Osteocyte (in vitro differentiated cells): Measurements from ENCODE around the gene DMD. TPM values are rescaled to one million over a fixed set of nuclear protein-coding genes. Genes with fewer than 3 reads are reported as not detected.

Source experiments
- DNase-seq: peaks from one replicate; pipeline ENCODE4 v3.0.0; 2021; ENCODE audit warnings: mixed read lengths; ENCODE audit not compliant: unreplicated experiment; ENCODE audit errors: extremely low spot score
- H3K27ac Mint-ChIP-seq: one replicate; pipeline ENCODE4 v1.8.0; 2021; ENCODE audit warnings: mild to moderate bottlenecking, mixed read lengths; ENCODE audit not compliant: unreplicated experiment
- H3K27me3 Mint-ChIP-seq: one replicate; pipeline ENCODE4 v1.8.0; 2021; ENCODE audit warnings: mixed read lengths; ENCODE audit not compliant: unreplicated experiment
- H3K36me3 Mint-ChIP-seq: one replicate; pipeline ENCODE4 v1.8.0; 2021; ENCODE audit warnings: mixed read lengths; ENCODE audit not compliant: unreplicated experiment
- H3K4me1 Mint-ChIP-seq: one replicate; pipeline ENCODE4 v1.8.0; 2021; ENCODE audit warnings: mixed read lengths; ENCODE audit not compliant: unreplicated experiment
- H3K4me3 Mint-ChIP-seq: one replicate; pipeline ENCODE4 v1.8.0; 2021; ENCODE audit warnings: mild to moderate bottlenecking, moderate library complexity, mixed read lengths; ENCODE audit not compliant: unreplicated experiment
- H3K9me3 Mint-ChIP-seq: one replicate; pipeline ENCODE4 v1.8.0; 2021; ENCODE audit warnings: mixed read lengths; ENCODE audit not compliant: unreplicated experiment
- total RNA-seq: library from RNA; stranded (reverse); gene quantifications from 2 replicates; pipeline ENCODE4 v1.2.1, GENCODE V29; 2021
- TF ChIP-seq, protein P1 (sequence below): fragments of 200-600 bp; sonication (generic); IDR thresholded peaks from 2 replicates; pipeline ENCODE4 v1.5.0; 2021; ENCODE audit warnings: antibody characterized with exemption, mild to moderate bottlenecking, moderate library complexity

Gene DMD
- total RNA-seq, 1 donor from 2014 or later: 317 TPM

DNA sequence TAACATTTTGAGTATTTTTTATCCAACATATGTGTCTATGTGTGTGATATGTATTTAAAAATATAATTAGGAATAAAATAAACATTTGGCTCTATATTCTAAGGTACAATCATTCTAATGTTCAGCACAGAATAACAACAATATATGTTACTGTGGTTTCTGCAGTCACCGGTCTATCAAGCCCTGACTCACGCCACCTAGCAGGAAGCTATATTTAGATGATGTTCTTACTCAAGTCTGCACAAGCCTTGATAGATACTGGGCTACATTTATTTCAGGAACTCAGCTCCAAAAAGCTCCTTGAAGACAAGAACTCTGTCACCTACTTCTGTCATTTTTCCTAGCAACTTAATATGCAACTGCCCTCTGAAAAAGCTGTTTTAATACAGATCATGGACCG lies 1987.5 kb downstream of the DMD start:
- no peak overlapping the region for H3K4me3 Mint-ChIP-seq
- TF ChIP-seq, protein P1, sequence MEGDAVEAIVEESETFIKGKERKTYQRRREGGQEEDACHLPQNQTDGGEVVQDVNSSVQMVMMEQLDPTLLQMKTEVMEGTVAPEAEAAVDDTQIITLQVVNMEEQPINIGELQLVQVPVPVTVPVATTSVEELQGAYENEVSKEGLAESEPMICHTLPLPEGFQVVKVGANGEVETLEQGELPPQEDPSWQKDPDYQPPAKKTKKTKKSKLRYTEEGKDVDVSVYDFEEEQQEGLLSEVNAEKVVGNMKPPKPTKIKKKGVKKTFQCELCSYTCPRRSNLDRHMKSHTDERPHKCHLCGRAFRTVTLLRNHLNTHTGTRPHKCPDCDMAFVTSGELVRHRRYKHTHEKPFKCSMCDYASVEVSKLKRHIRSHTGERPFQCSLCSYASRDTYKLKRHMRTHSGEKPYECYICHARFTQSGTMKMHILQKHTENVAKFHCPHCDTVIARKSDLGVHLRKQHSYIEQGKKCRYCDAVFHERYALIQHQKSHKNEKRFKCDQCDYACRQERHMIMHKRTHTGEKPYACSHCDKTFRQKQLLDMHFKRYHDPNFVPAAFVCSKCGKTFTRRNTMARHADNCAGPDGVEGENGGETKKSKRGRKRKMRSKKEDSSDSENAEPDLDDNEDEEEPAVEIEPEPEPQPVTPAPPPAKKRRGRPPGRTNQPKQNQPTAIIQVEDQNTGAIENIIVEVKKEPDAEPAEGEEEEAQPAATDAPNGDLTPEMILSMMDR: no peak
- no peak for DNase-seq
- peaks cover 21% of the 10 kb centered on the region for H3K36me3 Mint-ChIP-seq
- no peaks in the 10 kb centered on the region for H3K9me3 Mint-ChIP-seq
- H3K27ac Mint-ChIP-seq: peak overlapping the region; percentile 59
- H3K27me3 Mint-ChIP-seq: no peaks in the 10 kb centered on the region
- H3K4me1 Mint-ChIP-seq: peaks cover 39% of the 10 kb centered on the region

DNA sequence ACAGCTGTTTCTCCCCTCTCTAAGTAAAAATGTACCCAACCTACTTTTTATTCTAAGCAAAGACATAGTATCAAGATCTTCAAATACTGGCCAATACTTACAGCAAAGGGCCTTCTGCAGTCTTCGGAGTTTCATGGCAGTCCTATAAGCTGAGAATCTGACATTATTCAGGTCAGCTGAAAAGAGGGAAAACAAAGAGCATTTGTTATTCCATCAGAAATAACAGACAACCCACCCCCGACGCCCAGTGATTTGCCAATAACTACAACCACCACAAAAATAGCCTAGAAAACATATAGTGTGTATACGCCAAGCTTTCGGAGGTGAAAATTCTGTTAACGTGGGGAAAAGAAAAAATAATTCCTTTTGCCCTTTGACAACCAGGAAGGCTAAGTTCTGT lies 1988.4 kb downstream of the DMD start:
- H3K36me3 Mint-ChIP-seq: peaks cover 16% of the 10 kb centered on the region
- H3K27ac Mint-ChIP-seq: peak overlapping the region; percentile 68
- peak overlapping the region; percentile 6 for H3K4me3 Mint-ChIP-seq
- TF ChIP-seq, protein P1: no peak
- H3K4me1 Mint-ChIP-seq: peaks cover 33% of the 10 kb centered on the region
- no peak for DNase-seq
- H3K27me3 Mint-ChIP-seq: no peaks in the 10 kb centered on the region
- H3K9me3 Mint-ChIP-seq: no peaks in the 10 kb centered on the region

DNA sequence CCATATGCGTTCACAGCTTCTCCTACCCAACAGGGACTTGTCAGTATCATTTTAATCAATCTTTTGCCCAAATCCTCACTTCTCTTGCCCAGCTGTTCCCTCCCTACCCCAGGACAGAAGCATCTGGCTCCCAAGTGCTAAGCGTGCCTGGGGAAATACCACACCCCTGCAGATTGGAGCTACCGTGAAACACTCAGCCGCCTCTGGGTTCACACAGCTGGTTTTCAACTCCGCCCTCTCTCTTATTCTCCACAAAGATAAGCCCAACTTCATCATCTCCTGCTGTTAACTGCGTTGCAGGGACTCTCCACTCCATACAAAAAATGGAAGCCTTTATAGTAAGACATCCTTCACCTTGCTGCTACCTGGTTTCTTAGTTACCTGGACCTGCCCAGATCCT lies 1992.2 kb downstream of the DMD start:
- H3K36me3 Mint-ChIP-seq: peaks cover 8% of the 10 kb centered on the region
- no peaks in the 10 kb centered on the region for H3K9me3 Mint-ChIP-seq
- TF ChIP-seq, protein P1: no peak
- H3K4me3 Mint-ChIP-seq: no peak overlapping the region
- DNase-seq: no peak
- no peaks in the 10 kb centered on the region for H3K27me3 Mint-ChIP-seq
- H3K27ac Mint-ChIP-seq: no peak overlapping the region
- H3K4me1 Mint-ChIP-seq: peaks cover 32% of the 10 kb centered on the region

DNA sequence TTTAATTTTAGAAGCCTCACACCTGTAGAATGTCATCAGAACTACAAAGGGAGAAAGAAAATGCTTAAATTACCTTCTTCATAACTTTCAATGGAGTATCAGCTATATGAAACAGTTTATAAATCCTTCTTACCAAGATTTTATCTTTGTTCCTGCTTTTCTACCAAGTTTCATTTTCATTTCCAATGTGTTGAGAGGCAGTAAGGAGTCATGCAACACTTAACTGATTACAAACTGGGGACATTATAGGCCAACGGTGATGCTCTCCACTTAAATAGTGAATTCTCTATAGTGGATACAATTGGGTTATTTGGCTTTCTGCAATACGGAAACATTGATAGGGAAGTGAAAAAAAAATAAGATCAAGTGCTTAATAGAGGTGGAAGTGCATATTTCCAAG lies 1994.3 kb downstream of the DMD start:
- no peak for DNase-seq
- peak overlapping the region; percentile 33 for H3K27ac Mint-ChIP-seq
- H3K4me3 Mint-ChIP-seq: no peak overlapping the region
- TF ChIP-seq, protein P1: no peak
- no peaks in the 10 kb centered on the region for H3K27me3 Mint-ChIP-seq
- peaks cover 25% of the 10 kb centered on the region for H3K4me1 Mint-ChIP-seq
- no peaks in the 10 kb centered on the region for H3K9me3 Mint-ChIP-seq
- peaks cover 3% of the 10 kb centered on the region for H3K36me3 Mint-ChIP-seq

DNA sequence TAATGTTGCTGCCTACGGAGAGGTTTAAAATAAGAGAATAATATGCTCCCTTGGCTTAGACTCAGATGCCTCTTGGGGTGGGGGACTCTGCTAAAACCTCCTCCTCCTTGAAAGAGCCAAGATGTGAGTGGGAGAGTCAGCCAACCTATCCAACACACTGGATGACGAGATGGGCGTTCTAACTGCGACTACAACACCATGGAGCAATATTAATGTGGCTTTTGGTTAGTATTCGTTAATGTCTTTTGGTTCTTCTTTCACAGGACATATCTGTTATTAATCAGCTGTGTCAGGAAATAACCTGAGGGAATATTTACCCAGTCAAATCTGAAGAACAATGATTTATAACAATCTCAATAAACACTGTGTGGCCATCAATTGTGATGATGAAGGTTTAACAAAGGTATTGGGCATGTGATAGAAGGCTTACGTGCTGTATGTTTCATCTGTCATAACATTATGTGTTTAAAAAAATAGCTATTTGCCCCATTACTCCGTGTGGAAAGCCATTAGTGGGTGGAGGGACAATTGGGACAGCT lies 1996.0 kb downstream of the DMD start:
- TF ChIP-seq, protein P1: no peak
- DNase-seq: no peak
- no peaks in the 10 kb centered on the region for H3K9me3 Mint-ChIP-seq
- peaks cover 7% of the 10 kb centered on the region for H3K36me3 Mint-ChIP-seq
- H3K4me1 Mint-ChIP-seq: peaks cover 38% of the 10 kb centered on the region
- peak overlapping the region; percentile 43 for H3K27ac Mint-ChIP-seq
- H3K4me3 Mint-ChIP-seq: no peak overlapping the region
- no peaks in the 10 kb centered on the region for H3K27me3 Mint-ChIP-seq
